Lung microvascular endothelial cell (primary cell): ENCODE measurements around the gene GNAS-AS1. TPM values are rescaled to one million over a fixed set of nuclear protein-coding genes. Genes with fewer than 3 reads are reported as not detected.

Experiments used
- DNase-seq, 2 donors: peaks; one replicate each; pipeline versions ENCODE4 v3.0.0 to v3.0.0-alpha.2; 2010; ENCODE audit warnings: low read depth in 2 of 2
- total RNA-seq: library from RNA; depleted of rRNA; stranded (reverse); fragments of >200 nt; gene quantifications from 2 replicates; pipeline ENCODE4 v1.2.1, GENCODE V29; 2014

Gene GNAS-AS1
- total RNA-seq, 1 donor from 2014 or later, result not detected

DNA sequence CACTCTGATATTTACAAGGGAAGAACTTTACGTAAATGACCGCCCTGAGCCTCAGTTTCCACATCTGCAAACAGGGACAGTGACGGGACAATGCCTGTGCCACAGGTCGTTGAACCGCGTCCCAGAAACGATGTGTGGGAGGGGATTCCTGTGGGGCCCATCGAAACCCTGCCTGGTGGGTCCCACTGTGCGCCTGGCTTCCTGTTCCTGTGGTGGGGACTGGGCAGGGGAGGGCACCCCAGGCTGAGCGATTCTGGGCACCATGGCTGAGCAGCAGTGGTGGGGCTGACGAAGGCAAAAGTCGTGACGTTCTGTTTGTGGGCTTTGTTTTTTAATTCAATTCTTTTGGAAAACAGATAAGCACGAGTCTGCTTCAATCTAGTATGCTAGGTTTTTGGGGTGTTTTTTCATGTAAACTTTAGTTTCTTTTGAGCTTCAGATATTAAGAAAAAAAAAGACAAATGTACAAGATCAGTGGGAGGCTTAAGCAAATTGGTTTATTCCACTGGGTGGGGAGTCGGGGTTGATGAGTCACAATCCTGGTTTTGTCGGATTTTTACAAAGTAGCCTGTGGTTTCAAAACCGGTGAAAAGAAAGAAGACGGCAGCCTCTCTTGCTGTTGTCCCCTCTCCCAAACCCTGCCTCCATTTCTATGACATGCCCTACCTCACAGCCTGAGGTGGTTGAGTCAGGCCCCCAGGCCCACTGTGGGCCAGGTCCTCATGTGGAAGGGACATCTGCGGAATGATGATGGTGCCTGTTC, 40.4 kb downstream of the GNAS-AS1 start:
- DNase-seq, result no peak

- DNase-seq, result no peak
Measured at GRCh38 chr20:58808271-58809046, 42.2 kb downstream of the GNAS-AS1 start.

GRCh38 chr20:58807801-58808200, 42.9 kb downstream of the GNAS-AS1 start:
- no peak for DNase-seq

GRCh38 chr20:58803533-58803932, 47.2 kb downstream of the GNAS-AS1 start:
- DNase-seq, result no peak

DNA sequence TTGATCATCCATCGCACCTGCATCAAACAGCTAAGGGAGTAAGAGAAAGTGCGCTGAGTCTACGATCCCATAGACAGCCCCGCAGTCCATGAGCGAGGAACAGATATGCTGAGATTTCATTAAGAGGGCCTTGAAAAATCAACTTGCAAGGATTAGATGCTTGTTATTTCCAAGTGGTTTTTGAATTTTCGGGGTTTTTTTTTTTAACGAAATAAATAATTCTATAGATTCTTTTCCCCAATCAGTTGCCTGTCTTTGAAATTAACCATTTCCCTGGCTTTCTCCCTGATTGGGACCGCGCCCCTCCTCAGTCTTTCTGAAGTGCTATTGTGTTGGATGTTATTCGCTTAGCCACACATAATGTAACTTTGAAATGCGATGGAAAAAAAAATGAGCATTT, 48.6 kb downstream of the GNAS-AS1 start:
- DNase-seq, result no peak

DNA sequence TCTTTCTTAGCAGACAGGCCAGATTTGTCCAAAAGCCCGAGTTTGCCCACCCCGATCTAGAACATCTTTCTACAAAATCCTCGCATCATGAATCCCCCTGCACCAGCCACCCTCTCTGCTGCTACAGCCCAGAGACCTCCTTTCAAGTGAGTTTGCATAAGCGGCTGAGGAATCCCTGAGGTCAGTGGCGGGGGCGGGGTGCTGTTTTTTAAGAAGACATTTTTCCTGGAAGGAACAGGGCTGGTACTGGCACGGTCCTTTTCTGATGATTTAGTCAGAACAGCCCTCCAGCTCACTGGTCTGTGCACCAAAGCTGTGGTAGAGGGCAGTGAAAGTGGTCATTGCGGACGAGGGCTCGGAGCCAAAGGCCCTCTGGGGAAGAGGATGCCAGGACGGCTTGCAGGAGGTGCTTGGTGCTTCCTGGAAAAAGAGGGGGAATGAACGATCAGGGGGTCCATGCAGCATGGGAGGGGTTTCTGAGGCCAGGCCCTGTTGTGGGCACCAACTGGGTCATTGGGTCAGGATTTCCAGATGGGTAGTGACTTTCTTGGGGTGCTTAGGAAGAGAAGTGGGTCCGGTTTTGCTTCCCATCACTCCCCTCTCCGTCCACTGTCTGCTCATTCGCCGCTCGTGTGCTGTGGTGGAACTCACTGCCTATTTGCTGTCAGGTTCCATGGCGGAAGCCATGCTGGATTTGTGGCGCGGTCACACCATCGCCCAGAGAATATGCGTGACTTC, 50.4 kb downstream of the GNAS-AS1 start:
- DNase-seq, result no peak

GRCh38 chr20:58797371-58798338, 53.0 kb downstream of the GNAS-AS1 start:
- DNase-seq, result no peak

- no peak for DNase-seq
Measured at GRCh38 chr20:58795923-58796245, 54.8 kb downstream of the GNAS-AS1 start.

GRCh38 chr20:58795181-58795922, 55.4 kb downstream of the GNAS-AS1 start:
- no peak for DNase-seq

DNA sequence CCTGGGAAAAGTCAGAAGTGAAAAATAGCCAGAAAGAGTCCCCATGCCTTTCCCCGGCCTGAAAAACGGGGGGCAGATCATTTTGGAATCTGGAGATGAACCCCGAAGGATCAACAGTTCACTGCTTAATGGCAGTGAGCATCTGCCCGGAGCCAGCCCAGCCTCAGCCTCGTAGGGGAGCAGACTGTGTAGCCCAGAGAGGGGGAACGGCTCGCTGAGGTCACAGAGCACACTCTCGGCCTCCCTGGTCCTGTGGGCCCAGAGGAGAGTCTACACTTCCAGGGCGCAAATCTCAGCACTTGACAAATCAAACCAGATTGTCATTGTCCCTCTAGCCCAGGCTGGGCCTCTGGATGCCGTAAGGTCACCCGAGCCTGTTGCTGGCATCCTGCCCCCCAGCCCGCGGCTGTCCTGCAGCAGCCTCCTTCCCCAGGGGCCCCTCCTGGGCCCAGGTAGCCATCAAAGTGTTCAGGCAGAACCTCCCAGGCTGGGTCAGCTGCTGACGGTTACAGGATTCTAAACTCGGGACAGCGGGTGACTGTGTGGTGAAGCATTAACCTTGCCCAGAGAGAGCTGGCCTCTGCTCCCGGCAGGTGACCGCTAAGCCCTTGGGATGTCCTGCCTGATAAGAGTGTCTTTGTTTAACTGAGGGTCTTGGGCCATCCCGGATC, 56.1 kb downstream of the GNAS-AS1 start:
- DNase-seq, result no peak

DNA sequence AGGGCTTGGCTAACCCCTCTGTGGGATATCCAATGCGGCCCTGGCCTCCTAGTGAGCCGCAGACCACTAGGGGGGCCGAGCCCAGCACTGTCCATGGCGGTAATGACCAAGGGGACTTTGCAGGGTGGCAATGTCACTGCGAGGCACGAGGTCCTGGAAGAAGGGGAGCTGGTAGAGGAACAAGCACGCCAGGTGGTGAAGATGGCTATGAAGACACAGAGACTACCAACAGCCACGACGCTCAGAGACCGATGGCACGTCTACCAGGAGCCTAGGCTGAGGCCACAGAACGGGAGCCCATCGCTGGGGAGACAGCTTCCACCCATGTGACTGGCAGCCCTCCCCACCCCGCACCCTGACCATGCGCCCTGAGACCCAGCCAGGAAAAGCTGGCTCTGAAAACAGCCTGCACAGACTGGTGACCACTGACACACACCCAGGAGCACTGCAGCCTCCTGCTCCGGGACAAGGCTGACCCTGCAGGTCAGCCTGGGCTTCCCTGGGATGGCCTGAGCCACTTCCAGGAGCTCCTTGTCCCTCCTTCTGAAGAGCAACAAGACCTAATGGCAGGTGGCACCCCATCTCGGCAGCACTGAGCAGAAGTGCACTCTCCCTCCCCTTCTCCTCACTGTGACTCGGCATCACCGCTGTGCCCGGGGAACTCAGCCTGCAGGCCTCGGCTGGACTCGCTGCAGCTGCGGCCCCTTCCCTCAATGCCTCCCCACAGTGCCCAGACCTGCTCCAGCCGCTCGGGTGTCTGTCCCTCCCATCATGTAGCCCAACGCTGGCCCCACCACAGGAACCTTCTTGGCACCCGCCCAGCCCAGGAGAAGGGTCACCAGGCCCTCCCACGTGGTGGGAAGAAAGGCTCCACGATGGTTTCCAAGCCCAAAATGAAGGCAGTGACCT, 56.9 kb downstream of the GNAS-AS1 start:
- DNase-seq, result no peak

DNA sequence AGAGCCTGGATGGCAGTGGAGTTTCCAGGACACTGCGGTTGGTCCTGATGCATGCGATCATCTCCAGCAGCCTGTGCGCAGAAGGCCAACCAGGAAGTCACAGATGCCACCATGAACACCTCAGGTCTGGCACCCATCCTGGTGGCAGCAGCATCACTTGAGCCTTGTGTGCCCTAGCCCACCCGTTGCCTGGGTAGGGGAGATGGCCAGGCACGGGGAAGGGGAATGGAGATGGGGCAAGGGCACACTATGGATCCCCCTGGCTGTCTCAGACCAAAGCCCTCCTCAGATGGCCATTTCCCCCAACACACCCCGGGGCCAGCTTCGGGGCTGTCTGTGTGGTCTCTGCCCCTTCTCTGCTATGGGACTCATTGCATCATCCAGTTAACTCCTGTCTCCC, 58.3 kb downstream of the GNAS-AS1 start:
- DNase-seq, result no peak

DNA sequence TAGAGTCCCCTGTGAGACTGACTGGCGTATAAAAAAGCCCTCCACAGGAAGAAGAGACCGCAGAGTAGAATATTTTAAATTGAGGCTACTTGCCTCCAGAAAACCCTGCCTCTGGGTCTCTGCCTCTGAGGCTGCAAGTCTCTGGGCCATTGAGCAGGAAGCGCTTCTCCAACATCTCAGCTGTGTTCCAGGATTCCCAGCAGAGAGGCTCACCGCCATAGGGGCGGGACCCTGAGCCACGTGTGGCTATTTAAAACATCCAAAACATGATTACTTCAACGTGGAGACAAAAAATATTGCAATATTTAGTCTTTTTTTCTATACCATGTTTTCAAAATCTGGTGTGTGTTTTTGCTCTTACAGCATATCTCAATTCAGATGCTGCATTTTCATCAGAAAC, 59.4 kb downstream of the GNAS-AS1 start:
- DNase-seq, result no peak

- DNase-seq, result no peak
Measured at GRCh38 chr20:58790454-58790853, 60.2 kb downstream of the GNAS-AS1 start.

- DNase-seq, result no peak
Measured at GRCh38 chr20:58788896-58789544, 61.7 kb downstream of the GNAS-AS1 start.

DNA sequence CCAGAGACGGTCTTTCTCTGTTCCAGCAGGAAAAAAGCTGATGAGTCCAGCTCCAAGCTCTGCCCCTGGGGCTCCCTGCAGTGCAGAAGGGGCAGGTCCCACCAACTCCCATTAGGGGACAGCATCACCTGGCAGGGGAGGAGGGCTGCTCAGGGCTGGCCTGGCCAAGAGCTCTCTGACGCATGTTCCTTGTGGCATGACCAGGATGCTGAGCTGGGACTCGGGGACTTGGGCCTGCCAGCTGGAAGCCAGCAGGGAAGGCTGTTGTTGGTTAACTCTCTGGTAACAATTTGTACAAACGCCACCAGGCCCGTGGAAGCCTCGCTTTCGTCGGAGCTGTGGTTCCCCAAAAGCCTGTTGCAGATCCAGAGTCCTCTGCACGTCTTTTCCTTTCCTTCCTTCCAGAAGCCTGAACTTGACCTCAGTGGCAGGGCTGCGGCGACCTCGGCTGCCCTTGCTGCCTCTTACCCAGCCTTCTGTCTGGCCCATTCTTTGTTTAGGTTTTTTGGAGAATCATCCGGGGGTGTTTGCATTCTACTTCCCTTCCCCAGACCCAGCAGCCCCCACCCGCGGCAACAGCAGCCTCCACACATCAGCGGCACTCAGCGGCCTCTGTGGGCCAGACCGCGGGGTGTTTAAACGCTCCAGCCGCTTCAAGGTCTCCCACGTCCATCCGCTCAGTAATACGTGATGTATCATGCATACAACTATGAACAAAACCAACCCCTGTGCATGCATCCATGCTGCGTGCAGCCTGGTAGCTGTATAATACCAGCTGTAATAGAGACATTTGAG, 63.3 kb downstream of the GNAS-AS1 start:
- no peak for DNase-seq

GRCh38 chr20:58784321-58785074, 66.2 kb downstream of the GNAS-AS1 start:
- no peak for DNase-seq
